ENCODE results near the gene USP24. TPM values are rescaled to one million over a fixed set of nuclear protein-coding genes. Genes with fewer than 3 reads are reported as not detected.
A peak's percentile ranks its signal among the peaks of the same experiment; 100 is the strongest.

Gene USP24
- total and polyA plus RNA-seq, 7 experiments from 2014 or later, result 4.7 to 91.4 (median 71.7) TPM

DNA sequence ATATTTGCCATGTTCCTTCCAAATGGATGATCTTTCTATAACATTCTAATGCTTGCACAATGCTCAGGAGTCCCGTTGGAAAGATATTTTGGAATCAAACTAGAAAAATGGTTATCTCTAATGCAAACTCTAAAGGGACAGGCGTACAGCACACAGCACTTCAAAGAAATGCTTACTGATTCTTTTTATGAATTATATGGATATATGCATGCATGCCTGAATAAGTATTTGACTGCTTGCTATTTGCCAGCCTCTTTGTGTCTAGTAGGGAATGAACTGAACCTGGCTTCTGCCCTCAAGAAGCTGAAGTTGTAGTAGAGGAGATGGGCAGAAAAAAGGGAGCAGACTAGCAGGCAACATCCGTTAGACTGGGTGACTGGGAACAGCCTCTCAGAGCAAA, 127.7 kb downstream of the USP24 start:
- no peak overlapping the region for H3K4me3 Mint-ChIP-seq
- no peak for ATAC-seq
- CTCF ChIA-PET, result no interaction called here
- H3K27me3 Mint-ChIP-seq, result no peaks in the 10 kb centered on the region
- POLR2A ChIA-PET, result no interaction called here
- no peaks in the 10 kb centered on the region for H3K9me3 Mint-ChIP-seq
- peaks cover 25 to 94% (median 56%) of the 10 kb centered on the region in 3 experiments for H3K36me3 ChIP-seq (ENCODE audit: control insufficient read depth in 2 of 3, insufficient read depth in 3 of 3, low read length in 3 of 3)
- no peak overlapping the region for H3K27ac ChIP-seq (ENCODE audit: low read depth, low read length)
- H3K4me1 ChIP-seq (ENCODE audit: control insufficient read depth in 2 of 2, insufficient read depth in 2 of 2, low read length in 2 of 2), result no peaks in the 10 kb centered on the region
- intact Hi-C loops (cut with micrococcal nuclease), result no loop called here
- H3K36me3 Mint-ChIP-seq, result peaks cover 30 to 71% (median 36%) of the 10 kb centered on the region in 5 donors
- no peak for DNase-seq
- no peaks in the 10 kb centered on the region for H3K27me3 ChIP-seq (ENCODE audit: control insufficient read depth in 2 of 2, insufficient read depth in 2 of 2, low read length in 2 of 2)
- peaks cover 0 to 7% (median 4%) of the 10 kb centered on the region in 7 donors for H3K4me1 Mint-ChIP-seq
- no peak overlapping the region for H3K4me3 ChIP-seq (ENCODE audit: low read length)
- peak overlapping the region in 4 of 9 donors; percentile 9 to 82 (median 64) for H3K27ac Mint-ChIP-seq
- H3K9me3 ChIP-seq (ENCODE audit: control insufficient read depth in 2 of 3, low read length in 3 of 3), result no peaks in the 10 kb centered on the region

DNA sequence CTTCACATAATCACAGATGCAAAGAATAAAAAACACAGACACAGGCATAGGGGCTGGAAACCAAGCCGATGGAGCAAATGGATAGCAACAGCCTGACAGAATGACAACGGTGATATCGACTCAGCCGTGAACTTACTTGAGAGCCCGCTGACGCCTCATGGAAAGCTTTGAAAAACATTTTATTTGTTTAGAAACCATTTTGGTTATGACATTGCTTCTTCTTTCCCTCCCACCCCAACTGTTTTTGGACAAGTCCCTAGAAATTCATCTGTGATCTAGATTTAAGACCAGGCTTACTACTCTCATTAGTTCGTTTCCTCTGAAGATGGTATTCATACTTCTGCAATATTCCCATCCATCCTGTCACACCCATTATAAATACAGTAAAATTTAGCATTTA, 130.9 kb downstream of the USP24 start:
- H3K9me3 ChIP-seq (ENCODE audit: control insufficient read depth in 2 of 3, low read length in 3 of 3), result no peaks in the 10 kb centered on the region
- ChIA-PET CTCF (no interaction called here), POLR2A (no interaction called here)
- H3K36me3 ChIP-seq (ENCODE audit: control insufficient read depth in 2 of 3, insufficient read depth in 3 of 3, low read length in 3 of 3), result peaks cover 44 to 95% (median 60%) of the 10 kb centered on the region in 3 experiments
- Mint-ChIP-seq H3K4me1 (peaks cover 0 to 7% (median 4%) of the 10 kb centered on the region in 7 donors), H3K27me3 (no peaks in the 10 kb centered on the region), H3K4me3 (no peak overlapping the region), H3K9me3 (no peaks in the 10 kb centered on the region), H3K27ac (peak overlapping the region in 4 of 9 donors; percentile 11 to 44 (median 36)), H3K36me3 (peaks cover 24 to 71% (median 31%) of the 10 kb centered on the region in 5 donors)
- DNase-seq (no peak), ATAC-seq (no peak)
- H3K4me3 ChIP-seq (ENCODE audit: low read length), result no peak overlapping the region
- H3K4me1 ChIP-seq (ENCODE audit: control insufficient read depth in 2 of 2, insufficient read depth in 2 of 2, low read length in 2 of 2), result no peaks in the 10 kb centered on the region
- intact Hi-C loops (cut with micrococcal nuclease), result no loop called here
- no peak overlapping the region for H3K27ac ChIP-seq (ENCODE audit: low read depth, low read length)
- no peaks in the 10 kb centered on the region for H3K27me3 ChIP-seq (ENCODE audit: control insufficient read depth in 2 of 2, insufficient read depth in 2 of 2, low read length in 2 of 2)

DNA sequence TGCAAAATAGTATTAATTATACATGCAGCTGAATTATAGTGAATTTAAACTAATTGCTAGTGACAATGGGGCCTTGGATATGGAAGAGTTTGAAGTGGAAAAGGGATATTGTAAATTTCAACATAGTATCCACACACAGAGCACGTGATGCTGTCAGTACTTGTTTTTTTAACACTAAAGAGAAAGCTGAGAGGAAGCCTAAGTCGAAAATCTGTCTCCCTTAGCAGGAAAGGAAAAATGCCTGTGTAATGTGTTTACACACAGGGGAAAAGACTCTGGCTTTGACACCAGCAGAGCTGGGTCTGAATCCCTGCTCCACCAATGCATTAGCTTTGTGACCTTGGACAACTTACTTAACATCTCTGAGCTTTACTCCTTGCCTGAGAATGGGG, 133.3 kb downstream of the USP24 start:
- Histone ChIP-seq H3K9me3 (ENCODE audit: control insufficient read depth in 2 of 3, low read length in 3 of 3) (no peaks in the 10 kb centered on the region), H3K27me3 (ENCODE audit: control insufficient read depth in 2 of 2, insufficient read depth in 2 of 2, low read length in 2 of 2) (no peaks in the 10 kb centered on the region), H3K27ac (ENCODE audit: low read depth, low read length) (no peak overlapping the region), H3K4me3 (ENCODE audit: low read length) (no peak overlapping the region), H3K36me3 (ENCODE audit: control insufficient read depth in 2 of 3, insufficient read depth in 3 of 3, low read length in 3 of 3) (peaks cover 47 to 95% (median 84%) of the 10 kb centered on the region in 3 experiments), H3K4me1 (ENCODE audit: control insufficient read depth in 2 of 2, insufficient read depth in 2 of 2, low read length in 2 of 2) (no peaks in the 10 kb centered on the region)
- peak overlapping the region in 3 of 9 donors; percentile 54 to 58 (median 56) for H3K27ac Mint-ChIP-seq
- intact Hi-C loops (cut with micrococcal nuclease), result no loop called here
- CTCF ChIA-PET, result no interaction called here
- H3K9me3 Mint-ChIP-seq, result no peaks in the 10 kb centered on the region
- no peaks in the 10 kb centered on the region for H3K27me3 Mint-ChIP-seq
- H3K4me1 Mint-ChIP-seq, result no peaks in the 10 kb centered on the region
- peaks cover 18 to 75% (median 26%) of the 10 kb centered on the region in 5 donors for H3K36me3 Mint-ChIP-seq
- no peak for ATAC-seq
- DNase-seq, result no peak
- POLR2A ChIA-PET, result no interaction called here
- H3K4me3 Mint-ChIP-seq, result no peak overlapping the region

DNA sequence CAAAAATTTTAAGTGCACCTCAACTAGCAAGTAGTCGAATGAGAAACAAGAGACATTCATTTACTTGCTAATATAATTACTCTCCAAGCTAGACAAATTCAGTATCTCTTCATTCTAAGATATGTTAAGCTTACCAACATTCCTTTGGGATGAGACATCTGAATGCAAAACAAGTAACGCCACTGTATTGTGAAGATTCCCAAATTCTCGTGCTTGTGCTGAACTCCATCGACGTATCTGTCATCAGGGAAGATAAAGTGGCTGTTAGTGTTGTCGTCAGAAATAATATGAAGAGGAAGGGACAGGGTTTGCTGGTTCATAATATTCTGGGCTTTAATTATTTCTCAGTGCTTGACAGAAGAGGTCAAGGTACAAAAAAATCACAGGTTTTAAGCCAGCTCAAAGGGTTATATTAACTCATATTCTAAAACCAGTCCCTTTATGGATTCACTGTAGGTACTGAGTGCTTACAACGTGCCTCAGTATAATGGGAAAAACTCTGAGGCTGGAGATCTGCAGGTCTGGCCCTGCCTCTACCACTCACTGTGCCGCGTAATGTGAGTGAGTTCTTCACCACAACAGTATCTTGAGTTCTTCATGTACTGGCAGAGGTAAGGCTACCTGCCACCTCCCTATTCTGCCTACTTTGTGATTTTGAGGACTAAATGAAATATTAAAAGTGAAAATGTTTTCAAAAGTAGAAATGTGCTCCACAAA, 133.8 kb downstream of the USP24 start:
- Mint-ChIP-seq H3K4me1 (no peaks in the 10 kb centered on the region), H3K9me3 (no peaks in the 10 kb centered on the region), H3K27ac (peak overlapping the region in 3 of 9 donors; percentile 22 to 56 (median 54)), H3K27me3 (no peaks in the 10 kb centered on the region), H3K4me3 (no peak overlapping the region), H3K36me3 (peaks cover 18 to 80% (median 25%) of the 10 kb centered on the region in 5 donors)
- POLR2A ChIA-PET, result no interaction called here
- no peak overlapping the region for H3K27ac ChIP-seq (ENCODE audit: low read depth, low read length)
- DNase-seq (no peak), ATAC-seq (no peak)
- no peaks in the 10 kb centered on the region for H3K4me1 ChIP-seq (ENCODE audit: control insufficient read depth in 2 of 2, insufficient read depth in 2 of 2, low read length in 2 of 2)
- CTCF ChIA-PET, result interaction anchor here (0.9 kb wide), 1 partner anchor 10 kb away, joined by 3 read pairs; no protein-coding TSS in a partner anchor
- no peak overlapping the region for H3K4me3 ChIP-seq (ENCODE audit: low read length)
- no peaks in the 10 kb centered on the region for H3K27me3 ChIP-seq (ENCODE audit: control insufficient read depth in 2 of 2, insufficient read depth in 2 of 2, low read length in 2 of 2)
- H3K9me3 ChIP-seq (ENCODE audit: control insufficient read depth in 2 of 3, low read length in 3 of 3), result no peaks in the 10 kb centered on the region
- intact Hi-C loops (cut with micrococcal nuclease), result no loop called here
- H3K36me3 ChIP-seq (ENCODE audit: control insufficient read depth in 2 of 3, insufficient read depth in 3 of 3, low read length in 3 of 3), result peaks cover 49 to 96% (median 86%) of the 10 kb centered on the region in 3 experiments

DNA sequence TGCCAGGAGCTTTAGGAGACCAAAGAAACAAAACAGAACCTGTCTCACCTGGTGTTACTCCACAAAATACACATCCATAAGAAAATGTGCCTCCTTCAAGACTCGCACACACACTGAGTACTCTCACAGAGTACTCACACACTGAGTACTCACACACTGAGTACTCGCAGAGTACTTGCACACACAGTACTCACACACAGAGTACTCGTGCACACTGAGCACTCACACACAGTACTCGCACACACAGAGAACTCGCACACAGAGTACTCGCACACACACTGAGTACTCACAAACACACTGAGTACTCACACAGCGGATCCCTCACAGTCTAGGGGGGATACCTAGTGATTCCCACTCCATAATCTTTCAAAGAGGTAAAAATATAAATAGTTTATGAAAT, 135.5 kb downstream of the USP24 start:
- DNase-seq (no peak), ATAC-seq (no peak)
- H3K36me3 ChIP-seq (ENCODE audit: control insufficient read depth in 2 of 3, insufficient read depth in 3 of 3, low read length in 3 of 3), result peaks cover 47 to 96% (median 80%) of the 10 kb centered on the region in 3 experiments
- peaks cover 0 to 4% (median 0%) of the 10 kb centered on the region in 7 donors for H3K4me1 Mint-ChIP-seq
- H3K27me3 Mint-ChIP-seq, result no peaks in the 10 kb centered on the region
- no peak overlapping the region for H3K4me3 ChIP-seq (ENCODE audit: low read length)
- ChIA-PET POLR2A (no interaction called here), CTCF (no interaction called here)
- peak overlapping the region in 2 of 9 donors; percentile 12 to 40 for H3K27ac Mint-ChIP-seq
- intact Hi-C loops (cut with micrococcal nuclease), result no loop called here
- peaks cover 12 to 78% (median 24%) of the 10 kb centered on the region in 5 donors for H3K36me3 Mint-ChIP-seq
- no peaks in the 10 kb centered on the region for H3K27me3 ChIP-seq (ENCODE audit: control insufficient read depth in 2 of 2, insufficient read depth in 2 of 2, low read length in 2 of 2)
- H3K4me1 ChIP-seq (ENCODE audit: control insufficient read depth in 2 of 2, insufficient read depth in 2 of 2, low read length in 2 of 2), result no peaks in the 10 kb centered on the region
- no peaks in the 10 kb centered on the region for H3K9me3 Mint-ChIP-seq
- no peak overlapping the region for H3K4me3 Mint-ChIP-seq
- H3K27ac ChIP-seq (ENCODE audit: low read depth, low read length), result no peak overlapping the region
- no peaks in the 10 kb centered on the region for H3K9me3 ChIP-seq (ENCODE audit: control insufficient read depth in 2 of 3, low read length in 3 of 3)

DNA sequence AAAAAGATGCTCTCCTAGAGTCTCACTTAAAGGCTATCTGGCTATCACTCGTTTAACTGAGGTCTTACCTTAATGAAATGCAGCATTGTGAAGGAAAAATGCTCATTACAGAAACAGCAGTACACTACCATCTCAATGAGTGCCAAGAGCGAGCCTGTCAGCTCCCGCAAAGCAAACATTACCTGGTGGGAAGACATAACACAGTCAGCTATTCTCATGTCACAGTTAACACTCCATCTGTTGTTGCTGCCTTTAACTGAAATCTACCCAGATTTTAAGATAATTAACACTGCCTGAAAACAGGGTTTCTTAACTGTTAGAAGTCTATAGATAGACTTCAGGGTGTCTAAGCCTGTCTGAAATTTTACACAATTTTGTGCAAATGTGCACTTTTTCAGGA, 136.7 kb downstream of the USP24 start:
- CTCF ChIA-PET, result no interaction called here
- H3K4me3 ChIP-seq (ENCODE audit: low read length), result no peak overlapping the region
- ATAC-seq, result no peak
- Mint-ChIP-seq H3K9me3 (no peaks in the 10 kb centered on the region), H3K4me3 (no peak overlapping the region), H3K27me3 (no peaks in the 10 kb centered on the region), H3K36me3 (peaks cover 16 to 72% (median 24%) of the 10 kb centered on the region in 5 donors), H3K27ac (peak overlapping the region in 1 of 9 donors; percentile 34), H3K4me1 (peaks cover 0 to 7% (median 0%) of the 10 kb centered on the region in 7 donors)
- DNase-seq, result no peak
- no peaks in the 10 kb centered on the region for H3K9me3 ChIP-seq (ENCODE audit: control insufficient read depth in 2 of 3, low read length in 3 of 3)
- POLR2A ChIA-PET, result no interaction called here
- H3K36me3 ChIP-seq (ENCODE audit: control insufficient read depth in 2 of 3, insufficient read depth in 3 of 3, low read length in 3 of 3), result peaks cover 41 to 94% (median 72%) of the 10 kb centered on the region in 3 experiments
- H3K27ac ChIP-seq (ENCODE audit: low read depth, low read length), result no peak overlapping the region
- H3K4me1 ChIP-seq (ENCODE audit: control insufficient read depth in 2 of 2, insufficient read depth in 2 of 2, low read length in 2 of 2), result no peaks in the 10 kb centered on the region
- H3K27me3 ChIP-seq (ENCODE audit: control insufficient read depth in 2 of 2, insufficient read depth in 2 of 2, low read length in 2 of 2), result no peaks in the 10 kb centered on the region
- intact Hi-C loops (cut with micrococcal nuclease), result no loop called here

DNA sequence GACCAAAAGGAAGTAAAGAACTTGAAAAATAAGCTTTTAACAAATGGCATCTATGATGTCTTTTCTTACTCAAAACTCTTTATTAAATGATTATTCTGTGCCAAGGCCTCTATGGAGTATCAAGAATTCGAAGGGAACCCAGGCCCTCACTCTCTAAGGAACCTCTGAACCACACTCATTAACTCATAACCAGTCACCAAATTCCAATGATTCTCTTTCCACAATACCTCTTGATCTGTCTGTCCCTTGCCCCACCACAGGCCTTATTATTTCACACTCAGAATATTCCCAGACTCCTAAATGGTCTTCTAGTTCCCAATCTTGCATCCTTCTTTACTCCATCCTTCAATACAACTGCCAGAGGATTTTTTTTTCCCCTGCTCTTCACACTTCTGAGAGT, 138.8 kb downstream of the USP24 start:
- intact Hi-C loops (cut with micrococcal nuclease), result no loop called here

More for the DNA sequence above, 138.8 kb downstream of the USP24 start:
- ATAC-seq (no peak), DNase-seq (no peak)
- H3K27me3 Mint-ChIP-seq, result no peaks in the 10 kb centered on the region
- Histone ChIP-seq H3K4me3 (ENCODE audit: low read length) (no peak overlapping the region), H3K9me3 (ENCODE audit: control insufficient read depth in 2 of 3, low read length in 3 of 3) (no peaks in the 10 kb centered on the region), H3K27me3 (ENCODE audit: control insufficient read depth in 2 of 2, insufficient read depth in 2 of 2, low read length in 2 of 2) (no peaks in the 10 kb centered on the region), H3K27ac (ENCODE audit: low read depth, low read length) (no peak overlapping the region), H3K4me1 (ENCODE audit: control insufficient read depth in 2 of 2, insufficient read depth in 2 of 2, low read length in 2 of 2) (no peaks in the 10 kb centered on the region), H3K36me3 (ENCODE audit: control insufficient read depth in 2 of 3, insufficient read depth in 3 of 3, low read length in 3 of 3) (peaks cover 25 to 95% (median 77%) of the 10 kb centered on the region in 3 experiments)
- H3K4me3 Mint-ChIP-seq, result no peak overlapping the region
- ChIA-PET CTCF (no interaction called here), POLR2A (no interaction called here)
- H3K36me3 Mint-ChIP-seq, result peaks cover 22 to 72% (median 29%) of the 10 kb centered on the region in 5 donors
- no peaks in the 10 kb centered on the region for H3K9me3 Mint-ChIP-seq
- H3K4me1 Mint-ChIP-seq, result peaks cover 0 to 16% (median 0%) of the 10 kb centered on the region in 7 donors
- peak overlapping the region in 6 of 9 donors; percentile 10 to 66 (median 26) for H3K27ac Mint-ChIP-seq

Measured in naive thymus-derived CD4-positive, alpha-beta T cell (primary cell).